ENCODE measurements around the gene PTK6. TPM values are rescaled to one million over a fixed set of nuclear protein-coding genes. Genes with fewer than 3 reads are reported as not detected.

Gene PTK6
- total RNA-seq, 4 donors from 2014 or later, result 0.06 to 1.2 (median 0.23) TPM

DNA sequence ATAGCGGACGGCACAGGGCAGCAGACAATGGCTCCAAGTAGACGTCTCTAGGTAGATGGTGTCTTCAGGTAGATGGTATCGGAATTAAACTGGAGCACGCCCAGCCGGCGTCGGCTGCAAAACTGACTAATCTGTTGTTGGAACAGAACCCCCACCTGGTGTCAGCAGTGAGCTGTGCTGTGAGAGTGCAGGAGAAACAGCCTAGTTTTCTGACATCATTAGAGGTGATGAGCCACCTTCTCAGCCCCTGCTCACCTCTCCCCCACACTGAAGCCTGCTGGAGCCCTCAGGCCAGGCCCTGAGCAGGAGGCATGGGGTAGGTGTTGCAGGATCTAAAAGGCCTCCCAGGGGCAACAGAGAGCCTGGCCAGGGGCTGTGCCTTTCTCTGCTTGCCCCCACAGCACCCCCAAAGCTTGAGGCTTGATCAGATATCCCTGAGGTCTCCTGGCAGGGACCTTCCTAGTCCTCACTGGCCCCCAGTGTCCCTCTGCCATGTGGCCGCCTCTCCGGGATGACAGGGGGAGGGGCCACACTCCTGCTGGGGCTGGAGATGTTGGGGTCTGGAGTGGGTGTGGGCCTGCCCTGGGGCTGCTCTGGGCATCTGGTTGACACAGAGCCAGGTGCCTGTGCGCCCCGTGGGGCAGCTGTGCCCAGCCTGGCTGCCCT is 43.8 kb upstream of the PTK6 start:
- H3K36me3 ChIP-seq, result no peaks in the 10 kb centered on the region
- H3K4me1 ChIP-seq, result peaks cover 0 to 8% (median 2%) of the 10 kb centered on the region in 4 donors
- 54% methylated on average over 8 of the region's 12 CpGs for WGBS
- H3K9me3 ChIP-seq, result no peaks in the 10 kb centered on the region
- H3K27ac ChIP-seq (replicated peaks in 1 of 4), result no peak overlapping the region
- no peak for TF ChIP-seq EP300 (IDR thresholded peaks at IDR 0.05)
- TF ChIP-seq, protein P1, sequence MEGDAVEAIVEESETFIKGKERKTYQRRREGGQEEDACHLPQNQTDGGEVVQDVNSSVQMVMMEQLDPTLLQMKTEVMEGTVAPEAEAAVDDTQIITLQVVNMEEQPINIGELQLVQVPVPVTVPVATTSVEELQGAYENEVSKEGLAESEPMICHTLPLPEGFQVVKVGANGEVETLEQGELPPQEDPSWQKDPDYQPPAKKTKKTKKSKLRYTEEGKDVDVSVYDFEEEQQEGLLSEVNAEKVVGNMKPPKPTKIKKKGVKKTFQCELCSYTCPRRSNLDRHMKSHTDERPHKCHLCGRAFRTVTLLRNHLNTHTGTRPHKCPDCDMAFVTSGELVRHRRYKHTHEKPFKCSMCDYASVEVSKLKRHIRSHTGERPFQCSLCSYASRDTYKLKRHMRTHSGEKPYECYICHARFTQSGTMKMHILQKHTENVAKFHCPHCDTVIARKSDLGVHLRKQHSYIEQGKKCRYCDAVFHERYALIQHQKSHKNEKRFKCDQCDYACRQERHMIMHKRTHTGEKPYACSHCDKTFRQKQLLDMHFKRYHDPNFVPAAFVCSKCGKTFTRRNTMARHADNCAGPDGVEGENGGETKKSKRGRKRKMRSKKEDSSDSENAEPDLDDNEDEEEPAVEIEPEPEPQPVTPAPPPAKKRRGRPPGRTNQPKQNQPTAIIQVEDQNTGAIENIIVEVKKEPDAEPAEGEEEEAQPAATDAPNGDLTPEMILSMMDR (IDR thresholded peaks at IDR 0.05), result peak in 1 of 3 experiments; percentile 14
- H3K27me3 ChIP-seq, result peaks cover 0 to 10% (median 0%) of the 10 kb centered on the region in 4 donors
- H3K4me3 ChIP-seq, result no peak overlapping the region
- intact Hi-C loops (cut with DNase I), result no loop called here
- DNase-seq (ENCODE audit: extremely low spot score), result no peak

DNA sequence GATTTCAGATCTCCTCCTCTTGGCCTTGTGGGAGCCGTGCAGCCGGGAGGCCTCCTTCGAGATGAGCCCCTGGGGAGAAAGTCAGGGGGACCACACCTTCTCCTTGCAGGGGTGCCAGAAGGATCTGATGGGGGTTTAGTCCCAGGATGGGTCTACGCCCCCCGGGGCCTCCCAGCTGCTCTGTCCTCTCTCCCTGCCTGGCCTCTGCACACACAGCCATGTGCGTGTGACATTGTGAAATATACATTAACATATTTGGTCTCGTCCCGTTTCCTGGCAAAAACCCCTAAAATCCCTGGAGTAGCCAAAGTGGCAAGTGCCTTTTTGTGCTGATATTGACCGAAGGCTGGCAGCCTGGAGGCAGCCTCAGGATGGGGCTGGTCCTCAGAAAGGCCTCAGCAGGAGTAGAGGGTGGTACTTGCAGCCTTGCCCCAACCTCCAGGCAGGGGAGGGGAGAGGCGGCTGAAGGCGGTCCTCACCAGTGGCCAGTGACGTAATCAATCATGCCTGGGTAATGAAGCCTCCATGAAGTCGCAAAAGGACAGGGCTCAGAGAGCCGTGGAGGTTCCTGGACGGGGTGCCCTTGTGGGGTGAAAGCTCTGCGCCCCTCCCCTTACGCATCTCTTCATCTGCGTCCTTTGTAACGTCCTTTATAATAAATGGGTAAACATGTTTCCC is 42.0 kb upstream of the PTK6 start:
- no peak overlapping the region for H3K27ac ChIP-seq (replicated peaks in 1 of 4)
- TF ChIP-seq, protein P1 (IDR thresholded peaks at IDR 0.05), result no peak
- no peak for TF ChIP-seq POLR2A (IDR thresholded peaks at IDR 0.05; ENCODE audit: low read depth)
- TF ChIP-seq POLR2AphosphoS5 (IDR thresholded peaks at IDR 0.05), result no peak
- no peak for TF ChIP-seq EP300 (IDR thresholded peaks at IDR 0.05)
- intact Hi-C loops (cut with DNase I), result no loop called here
- peaks cover 0 to 10% (median 0%) of the 10 kb centered on the region in 4 donors for H3K27me3 ChIP-seq
- H3K4me1 ChIP-seq, result peaks cover 8 to 20% (median 14%) of the 10 kb centered on the region in 4 donors
- no peaks in the 10 kb centered on the region for H3K36me3 ChIP-seq
- 81% methylated on average over 15 of the region's 19 CpGs for WGBS
- no peak for DNase-seq (ENCODE audit: extremely low spot score)
- H3K4me3 ChIP-seq, result no peak overlapping the region
- no peaks in the 10 kb centered on the region for H3K9me3 ChIP-seq

DNA sequence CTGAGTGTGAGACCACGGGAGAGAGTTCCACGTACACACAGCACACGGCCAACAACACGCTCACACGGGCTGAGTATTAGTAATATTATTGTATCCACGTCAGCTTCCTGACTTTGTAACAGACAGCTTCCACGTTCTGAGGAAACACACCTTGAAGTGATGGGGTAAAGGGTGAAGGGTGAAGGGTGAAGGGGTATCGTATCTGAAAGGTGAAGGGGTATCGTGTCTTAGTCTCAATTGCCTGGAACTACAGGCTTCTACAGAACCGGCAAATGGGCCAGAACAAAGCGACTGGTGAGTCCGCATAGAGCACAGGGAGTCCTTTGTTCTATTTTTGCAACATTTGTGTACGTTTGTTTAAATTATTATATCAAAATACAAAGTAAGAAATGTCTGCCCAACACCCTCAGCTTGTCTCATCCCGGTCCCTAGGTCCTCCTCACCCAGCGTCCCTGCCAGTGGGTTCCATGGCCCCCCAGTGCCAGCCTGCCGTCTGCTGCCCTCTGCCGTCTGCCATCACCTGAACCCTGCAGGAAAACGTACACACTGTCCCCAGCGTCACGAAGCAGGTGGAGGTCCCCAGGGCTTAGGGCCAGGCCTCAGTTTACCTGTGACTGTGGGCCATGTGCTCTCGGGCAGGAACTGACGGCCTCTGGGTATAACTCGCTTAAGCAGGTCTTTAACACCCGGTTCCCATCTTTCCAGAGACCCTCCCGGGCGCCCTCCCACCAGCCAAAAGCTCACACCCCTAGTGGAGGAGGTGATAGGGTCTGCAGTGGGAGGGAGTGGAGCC is 41.2 kb upstream of the PTK6 start:
- peaks cover 0 to 10% (median 0%) of the 10 kb centered on the region in 4 donors for H3K27me3 ChIP-seq
- H3K27ac ChIP-seq (replicated peaks in 1 of 4), result no peak overlapping the region
- no peak overlapping the region for H3K4me3 ChIP-seq
- 82% methylated on average over 25 of the region's 26 CpGs for WGBS
- no peaks in the 10 kb centered on the region for H3K9me3 ChIP-seq
- TF ChIP-seq POLR2AphosphoS5 (IDR thresholded peaks at IDR 0.05) (no peak), POLR2A (IDR thresholded peaks at IDR 0.05; ENCODE audit: low read depth) (no peak), EP300 (IDR thresholded peaks at IDR 0.05) (no peak)
- TF ChIP-seq, protein P1 (IDR thresholded peaks at IDR 0.05), result no peak
- H3K36me3 ChIP-seq, result no peaks in the 10 kb centered on the region
- H3K4me1 ChIP-seq, result peaks cover 12 to 24% (median 16%) of the 10 kb centered on the region in 4 donors
- DNase-seq (ENCODE audit: extremely low spot score), result no peak
- intact Hi-C loops (cut with DNase I), result no loop called here

DNA sequence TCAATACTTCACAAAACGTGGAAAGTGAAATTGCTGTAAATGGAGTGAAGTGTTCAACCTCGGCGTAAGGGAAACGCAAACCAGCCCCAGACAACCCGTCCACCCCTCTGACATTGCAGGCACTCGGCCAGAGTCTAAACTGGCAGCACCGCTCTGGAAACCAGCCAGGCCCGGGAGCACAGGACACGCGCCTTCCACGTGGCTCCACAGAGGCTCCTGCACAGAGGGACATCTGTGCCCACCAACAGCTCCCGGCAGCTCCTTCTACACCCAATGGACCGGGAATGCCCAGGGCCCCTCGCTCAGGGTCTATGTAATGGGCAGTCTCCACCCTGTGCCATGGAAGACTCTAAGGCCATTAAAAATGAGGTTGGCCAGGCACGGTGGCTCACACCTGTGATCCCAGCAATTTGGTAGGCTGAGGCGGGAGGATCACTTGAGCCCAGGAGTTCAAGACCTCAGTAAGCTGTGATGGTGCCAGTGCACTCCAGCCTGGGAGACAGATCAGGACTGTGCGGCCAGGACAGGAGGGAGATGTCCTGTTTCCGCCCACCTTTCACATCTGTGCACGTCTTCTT is 40.2 kb upstream of the PTK6 start:
- Histone ChIP-seq H3K36me3 (peaks cover 0 to 6% (median 5%) of the 10 kb centered on the region in 4 donors), H3K27me3 (peaks cover 0 to 10% (median 0%) of the 10 kb centered on the region in 4 donors), H3K27ac (replicated peaks in 1 of 4) (no peak overlapping the region), H3K4me1 (peaks cover 18 to 31% (median 23%) of the 10 kb centered on the region in 4 donors), H3K9me3 (no peaks in the 10 kb centered on the region), H3K4me3 (no peak overlapping the region)
- TF ChIP-seq EP300 (IDR thresholded peaks at IDR 0.05) (no peak), POLR2AphosphoS5 (IDR thresholded peaks at IDR 0.05) (no peak), POLR2A (IDR thresholded peaks at IDR 0.05; ENCODE audit: low read depth) (no peak)
- TF ChIP-seq, protein P1 (IDR thresholded peaks at IDR 0.05), result no peak
- intact Hi-C loops (cut with DNase I), result no loop called here
- 70% methylated on average over 19 of the region's 19 CpGs for WGBS
- DNase-seq (ENCODE audit: extremely low spot score), result no peak
